HUES64 (cell line): ENCODE results near the gene CATSPER3.

Experiments
- H3K27ac ChIP-seq: 2 replicates; pipeline ENCODE4 v1.7.0; 2013; ENCODE audit warnings: low read depth, low read length, inconsistent platforms
- H3K27me3 ChIP-seq: 2 replicates; pipeline ENCODE4 v1.6.1; 2013; ENCODE audit warnings: mild to moderate bottlenecking, low read length; ENCODE audit not compliant: insufficient read depth
- H3K36me3 ChIP-seq: 2 replicates; pipeline ENCODE4 v1.6.1; 2013; ENCODE audit warnings: mild to moderate bottlenecking, low read length; ENCODE audit not compliant: insufficient read depth
- H3K4me1 ChIP-seq: 2 replicates; pipeline ENCODE4 v1.6.1; 2013; ENCODE audit warnings: mild to moderate bottlenecking, low read length, moderate library complexity; ENCODE audit not compliant: insufficient read depth
- H3K4me3 ChIP-seq: 2 replicates; pipeline ENCODE4 v1.5.1; 2013; ENCODE audit warnings: mild to moderate bottlenecking, low read length, moderate library complexity
- H3K9ac ChIP-seq: 2 replicates; pipeline ENCODE4 v1.6.1; 2013; ENCODE audit warnings: mild to moderate bottlenecking, low read depth, low read length
- H3K9me3 ChIP-seq: 2 replicates; pipeline ENCODE4 v1.6.1; 2013; ENCODE audit warnings: low read depth, low read length; ENCODE audit not compliant: insufficient read depth
- WGBS: fragments of 150-250, 120-280 bp; methylation state at CpG from one replicate; pipeline ENCODE4 v1.1.7; 2013; ENCODE audit warnings: missing lambda C conversion rate; 5-methylcytosine and 5-hydroxymethylcytosine counted together

The CATSPER3 gene

DNA sequence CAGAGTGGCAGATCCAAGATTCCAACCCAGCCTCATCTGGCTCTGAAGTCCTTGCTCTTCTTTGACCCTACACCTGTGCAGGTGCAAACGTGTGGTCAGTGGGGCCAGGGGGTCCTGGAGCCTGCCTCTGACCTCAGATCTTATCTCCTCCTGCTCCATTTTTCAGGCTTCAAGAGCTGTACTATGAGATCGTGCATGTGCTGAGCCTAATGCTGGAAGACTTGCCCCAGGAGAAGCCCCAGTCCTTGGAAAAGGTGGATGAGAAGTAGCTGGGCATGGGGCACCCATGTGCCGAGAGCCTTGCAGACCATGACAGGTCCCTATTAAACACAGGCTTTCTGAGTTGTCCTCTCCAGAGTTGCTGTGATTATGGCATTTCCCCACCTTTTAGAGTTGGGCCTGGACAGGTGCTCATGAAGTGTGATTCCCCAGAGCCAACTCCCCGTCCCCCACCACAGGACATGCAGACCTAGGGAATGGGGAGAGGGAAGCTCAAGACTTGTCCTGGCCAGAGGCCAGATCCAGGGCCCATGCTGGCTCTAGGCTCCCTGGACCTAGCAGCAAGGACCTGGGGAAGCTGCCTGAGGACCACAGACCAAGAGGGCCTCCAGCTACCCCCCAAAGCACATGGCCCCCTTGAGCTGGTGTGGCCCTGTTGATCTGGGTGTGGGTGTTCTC, 43.8 kb downstream of the CATSPER3 start:
- H3K27ac ChIP-seq, result no peak overlapping the region
- 93% methylated on average over 4 of the region's 4 CpGs for WGBS

DNA sequence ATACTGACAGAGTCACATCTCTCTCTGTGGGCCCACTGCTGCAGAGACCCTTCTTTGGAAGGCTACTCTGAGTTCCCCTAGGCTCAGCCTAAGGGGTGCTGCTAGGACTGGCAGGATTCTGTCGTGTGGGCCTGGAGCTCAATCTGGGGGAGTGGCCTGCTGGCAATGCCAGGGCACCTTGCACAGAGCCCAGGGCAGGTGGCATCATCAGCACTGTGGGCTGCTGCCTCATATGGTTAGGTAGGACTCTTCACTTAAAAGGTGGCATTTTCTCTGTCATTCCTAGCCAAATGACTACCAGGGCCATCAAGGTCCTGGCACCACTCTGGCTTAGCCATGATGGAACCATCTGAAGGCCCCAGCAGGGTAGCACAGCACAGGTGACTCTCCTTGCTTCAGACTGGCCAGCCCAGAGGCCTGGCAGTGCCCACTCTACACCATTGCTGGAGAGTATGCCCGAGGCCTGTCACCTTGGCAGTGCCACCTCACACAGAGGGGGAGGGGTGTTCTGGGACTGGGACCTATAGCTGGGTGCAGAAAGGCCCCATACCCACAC, 44.4 kb downstream of the CATSPER3 start:
- no peaks in the 10 kb centered on the region for H3K36me3 ChIP-seq
- 91% methylated on average over 2 of the region's 2 CpGs for WGBS
- H3K27ac ChIP-seq, result no peak overlapping the region
- H3K4me1 ChIP-seq, result no peaks in the 10 kb centered on the region
- H3K4me3 ChIP-seq, result no peak overlapping the region
- H3K27me3 ChIP-seq, result no peaks in the 10 kb centered on the region
- no peaks in the 10 kb centered on the region for H3K9me3 ChIP-seq
- H3K9ac ChIP-seq, result no peak overlapping the region

More for the DNA sequence above, 43.8 kb downstream of the CATSPER3 start:
- H3K27me3 ChIP-seq, result no peaks in the 10 kb centered on the region
- no peak overlapping the region for H3K9ac ChIP-seq
- no peaks in the 10 kb centered on the region for H3K9me3 ChIP-seq
- H3K4me3 ChIP-seq, result no peak overlapping the region
- H3K4me1 ChIP-seq, result no peaks in the 10 kb centered on the region
- no peaks in the 10 kb centered on the region for H3K36me3 ChIP-seq

DNA sequence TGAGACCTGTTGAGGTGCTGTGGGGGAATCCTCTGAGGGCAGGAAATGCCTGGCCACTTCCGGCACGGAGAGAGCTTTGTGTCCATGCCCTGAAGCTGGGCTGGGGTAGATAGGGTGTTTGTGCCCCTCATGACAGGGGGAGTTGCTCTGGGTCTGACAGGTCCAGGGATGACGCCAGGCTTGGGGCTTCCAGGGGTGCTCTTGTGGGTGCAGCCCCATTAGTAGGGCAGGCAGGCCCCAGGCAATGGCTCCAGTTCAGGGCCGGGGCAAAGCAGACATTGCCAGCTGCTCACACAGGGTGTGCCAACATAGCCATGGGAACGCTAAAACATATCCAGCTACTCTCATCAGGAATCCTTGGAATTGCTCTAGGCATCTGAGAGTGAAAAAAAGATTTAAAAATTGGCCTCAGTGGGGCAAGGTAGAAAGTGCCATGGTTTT, 45.3 kb downstream of the CATSPER3 start:
- Histone ChIP-seq H3K27ac (no peak overlapping the region), H3K9ac (no peak overlapping the region), H3K4me1 (no peaks in the 10 kb centered on the region), H3K27me3 (no peaks in the 10 kb centered on the region), H3K36me3 (no peaks in the 10 kb centered on the region), H3K4me3 (no peak overlapping the region), H3K9me3 (no peaks in the 10 kb centered on the region)
- WGBS, result 95% methylated on average over 5 of the region's 5 CpGs

DNA sequence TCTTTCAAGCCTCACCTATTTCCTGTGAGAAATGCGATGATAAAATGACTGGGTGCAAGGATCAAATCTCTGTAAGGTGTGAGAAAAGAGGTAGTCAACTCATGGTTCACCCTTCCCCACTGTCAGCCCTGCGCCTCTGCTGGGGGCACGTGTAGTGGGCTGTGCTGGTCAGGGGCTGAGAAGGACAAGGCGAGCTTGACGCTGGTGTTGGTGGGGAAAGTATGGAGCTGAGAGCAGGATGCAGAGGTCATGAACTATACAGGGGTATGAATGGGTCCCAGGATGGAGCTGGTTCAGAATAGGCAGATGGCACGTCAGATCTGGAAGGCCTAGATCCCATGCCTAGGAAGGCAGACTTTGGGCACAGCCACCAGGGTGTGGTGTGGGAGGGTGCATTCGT, 45.7 kb downstream of the CATSPER3 start:
- 94% methylated on average over 7 of the region's 7 CpGs for WGBS
- no peaks in the 10 kb centered on the region for H3K9me3 ChIP-seq
- H3K9ac ChIP-seq, result no peak overlapping the region
- H3K4me3 ChIP-seq, result no peak overlapping the region
- H3K27ac ChIP-seq, result no peak overlapping the region
- H3K27me3 ChIP-seq, result no peaks in the 10 kb centered on the region
- no peaks in the 10 kb centered on the region for H3K36me3 ChIP-seq
- no peaks in the 10 kb centered on the region for H3K4me1 ChIP-seq

DNA sequence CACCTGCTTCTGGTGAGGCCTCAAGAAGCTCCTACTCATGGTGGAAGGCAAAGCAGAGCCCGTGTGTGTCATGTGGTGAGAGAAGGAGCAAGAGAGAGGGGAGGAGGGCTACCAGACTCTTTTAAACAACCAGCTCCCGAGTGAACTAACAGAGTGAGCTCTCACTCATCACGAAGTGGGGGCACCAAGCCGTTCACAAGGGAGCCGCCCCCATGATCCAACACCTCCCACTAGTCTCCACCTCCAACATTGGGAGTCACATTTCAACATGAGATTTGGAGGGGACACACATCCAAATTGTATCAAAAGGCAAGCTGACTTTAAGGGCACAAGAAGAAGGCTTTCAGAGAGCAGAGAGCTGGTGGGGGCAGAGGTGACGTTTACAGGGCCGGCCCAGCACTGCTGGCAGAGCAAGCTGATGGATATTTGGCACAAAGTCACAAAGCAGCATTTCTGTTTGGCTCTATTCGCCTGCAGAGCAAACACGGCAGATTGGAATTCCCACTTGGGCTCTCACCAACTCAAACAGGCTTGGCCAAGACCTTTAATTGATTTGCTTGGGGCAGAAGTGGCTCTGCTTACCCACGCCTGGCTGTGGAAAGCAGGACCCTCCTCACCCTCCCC, 46.4 kb downstream of the CATSPER3 start:
- H3K27ac ChIP-seq, result no peak overlapping the region

DNA sequence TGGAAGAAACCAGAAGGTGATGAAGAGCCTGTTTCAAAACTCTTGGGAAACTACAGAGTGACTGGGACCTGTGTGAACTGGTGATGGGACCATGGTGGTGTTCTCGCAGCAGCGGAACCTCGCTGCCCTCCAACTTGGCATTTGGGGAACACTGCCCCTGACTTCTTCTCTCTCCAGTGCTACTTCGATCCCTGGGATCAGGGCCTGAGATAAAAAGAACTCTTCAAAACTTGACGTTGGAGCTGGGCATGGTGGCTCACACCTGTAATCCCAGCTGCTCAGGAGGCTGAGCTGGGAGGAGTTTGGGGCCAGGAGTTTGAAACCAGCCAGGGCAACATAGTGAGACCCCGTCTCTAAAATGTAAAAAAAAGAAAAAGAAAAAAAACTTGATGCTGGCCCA, 48.2 kb downstream of the CATSPER3 start:
- Histone ChIP-seq H3K9me3 (no peaks in the 10 kb centered on the region), H3K4me3 (no peak overlapping the region), H3K27ac (no peak overlapping the region), H3K4me1 (no peaks in the 10 kb centered on the region), H3K27me3 (peaks cover 3% of the 10 kb centered on the region; the same call in 1 of the 2 replicates), H3K9ac (no peak overlapping the region), H3K36me3 (no peaks in the 10 kb centered on the region)
- 94% methylated on average over 6 of the region's 6 CpGs for WGBS

More for the DNA sequence above, 46.4 kb downstream of the CATSPER3 start:
- H3K36me3 ChIP-seq, result no peaks in the 10 kb centered on the region
- no peaks in the 10 kb centered on the region for H3K4me1 ChIP-seq
- H3K27me3 ChIP-seq, result no peaks in the 10 kb centered on the region
- H3K4me3 ChIP-seq, result no peak overlapping the region
- no peak overlapping the region for H3K9ac ChIP-seq
- no peaks in the 10 kb centered on the region for H3K9me3 ChIP-seq
- 78% methylated on average over 10 of the region's 10 CpGs for WGBS

DNA sequence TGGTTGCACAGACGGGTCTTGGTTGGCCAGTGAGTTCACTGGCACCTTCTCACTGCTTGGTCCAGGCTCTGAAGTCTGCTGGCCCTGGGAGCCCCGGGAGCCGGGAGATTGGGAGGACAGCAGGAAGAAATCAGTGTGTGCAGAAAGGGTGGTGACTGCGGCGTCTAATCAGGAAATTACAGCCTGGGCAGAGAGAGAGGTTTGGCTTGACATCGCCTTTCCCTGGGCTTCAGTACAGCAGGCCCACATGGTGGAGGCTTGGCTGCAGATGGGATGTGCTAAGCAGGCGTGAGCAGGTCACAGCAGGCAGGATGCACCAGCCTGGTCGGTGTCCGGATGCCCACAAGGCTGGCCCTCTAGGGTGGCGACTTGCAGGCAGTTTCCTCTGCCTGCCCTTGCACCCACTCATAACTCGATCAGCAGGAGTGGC, 49.2 kb downstream of the CATSPER3 start:
- Histone ChIP-seq H3K9ac (no peak overlapping the region), H3K36me3 (no peaks in the 10 kb centered on the region), H3K9me3 (no peaks in the 10 kb centered on the region), H3K4me3 (no peak overlapping the region), H3K4me1 (no peaks in the 10 kb centered on the region), H3K27me3 (peaks cover 13% of the 10 kb centered on the region; the same call in 1 of the 2 replicates), H3K27ac (no peak overlapping the region)
- 84% methylated on average over 11 of the region's 11 CpGs for WGBS

DNA sequence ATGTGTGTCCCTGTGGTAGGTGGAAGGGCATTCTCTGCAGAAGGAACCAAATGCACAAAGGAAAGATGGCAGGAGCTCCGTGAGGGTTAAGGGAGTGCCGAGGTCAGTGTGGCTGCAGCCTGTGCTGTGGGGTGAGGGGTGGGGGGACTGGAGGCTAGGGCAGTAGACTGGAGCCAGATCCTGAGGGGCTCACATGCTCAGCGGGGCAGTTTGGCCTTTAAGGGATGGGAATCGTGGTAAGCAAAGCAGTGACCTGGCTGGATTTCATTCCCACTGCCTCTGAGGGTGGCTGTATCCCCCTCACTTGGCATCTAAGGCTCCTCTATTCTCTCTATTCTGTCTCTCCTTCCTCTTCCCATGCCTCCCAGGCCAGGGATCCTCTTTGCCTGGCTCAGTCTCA, 50.8 kb downstream of the CATSPER3 start:
- Histone ChIP-seq H3K27me3 (peaks cover 20% of the 10 kb centered on the region; the same call in 1 of the 2 replicates), H3K4me3 (no peak overlapping the region), H3K9ac (no peak overlapping the region), H3K9me3 (no peaks in the 10 kb centered on the region), H3K27ac (no peak overlapping the region), H3K4me1 (no peaks in the 10 kb centered on the region), H3K36me3 (no peaks in the 10 kb centered on the region)
- WGBS, result 77% methylated on average over 4 of the region's 4 CpGs

DNA sequence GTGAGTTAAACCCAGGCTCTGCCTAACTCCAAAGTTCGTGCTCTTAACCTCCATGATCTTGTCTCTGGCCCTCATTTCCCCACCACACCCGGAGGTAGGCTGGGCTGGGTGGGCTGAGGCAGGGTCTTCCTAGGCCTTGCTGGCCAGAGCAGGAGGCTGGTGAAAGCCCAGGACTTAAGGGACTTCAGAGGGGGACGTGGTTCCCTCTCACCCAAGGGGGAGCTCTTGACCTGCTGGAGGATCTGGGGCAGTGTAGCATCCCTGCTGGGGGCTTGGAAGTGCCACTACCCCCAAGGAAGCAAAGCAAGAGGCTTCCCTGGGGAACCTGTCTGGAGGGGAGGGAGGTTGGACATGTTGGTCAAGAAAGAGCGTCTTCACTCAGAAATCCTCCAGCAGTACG, 51.6 kb downstream of the CATSPER3 start:
- Histone ChIP-seq H3K27ac (no peak overlapping the region), H3K9ac (no peak overlapping the region), H3K36me3 (no peaks in the 10 kb centered on the region), H3K4me1 (no peaks in the 10 kb centered on the region), H3K9me3 (no peaks in the 10 kb centered on the region), H3K4me3 (no peak overlapping the region), H3K27me3 (peaks cover 27% of the 10 kb centered on the region)
- WGBS, result 78% methylated on average over 5 of the region's 5 CpGs

DNA sequence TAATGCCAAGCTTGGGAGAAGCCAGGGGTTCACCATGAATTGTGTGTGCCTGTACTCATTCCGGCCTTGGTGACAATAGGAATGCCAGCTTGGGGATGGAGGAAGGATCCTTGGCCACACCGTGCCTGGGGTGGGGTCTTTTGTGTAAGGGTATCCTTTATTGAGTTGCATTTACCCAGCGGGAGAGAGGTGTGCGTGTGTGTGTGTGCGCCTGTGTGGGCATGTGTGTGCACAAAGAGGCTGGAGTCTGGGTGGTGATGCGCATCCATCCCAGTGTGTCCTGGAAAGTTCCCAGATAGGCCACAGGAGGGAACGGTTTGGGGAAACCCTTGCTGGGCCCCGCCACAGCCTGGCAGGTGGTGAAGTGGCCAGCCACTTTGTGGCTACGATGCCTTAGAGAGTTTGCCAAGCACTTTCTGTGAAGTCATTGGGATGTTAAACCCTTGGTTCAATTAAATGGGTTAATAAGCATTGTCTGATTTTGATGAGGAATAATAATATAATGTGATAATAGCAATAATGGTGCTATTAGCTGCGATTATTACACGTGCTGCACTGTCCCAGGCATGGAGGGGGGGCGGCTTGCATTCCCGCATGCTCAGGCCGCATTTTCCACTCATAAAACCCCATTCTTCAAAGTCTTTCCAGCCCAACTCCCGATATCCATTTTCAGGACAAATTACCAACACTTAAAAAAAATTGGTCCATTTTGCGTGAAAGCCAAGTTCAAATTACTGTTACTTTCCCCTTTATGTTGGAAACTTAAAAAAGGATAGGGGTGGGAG, 52.6 kb downstream of the CATSPER3 start:
- no peaks in the 10 kb centered on the region for H3K36me3 ChIP-seq
- H3K9me3 ChIP-seq, result no peaks in the 10 kb centered on the region
- 85% methylated on average over 16 of the region's 16 CpGs for WGBS
- H3K9ac ChIP-seq, result no peak overlapping the region
- no peaks in the 10 kb centered on the region for H3K4me1 ChIP-seq
- H3K4me3 ChIP-seq, result no peak overlapping the region
- no peak overlapping the region for H3K27ac ChIP-seq
- H3K27me3 ChIP-seq, result peaks cover 37% of the 10 kb centered on the region
